Anterior cingulate cortex (tissue), 58 donors: ENCODE data around the gene NEMP1.
"Not testable (repeated sequence)": the region's sequence is repeated elsewhere in the genome, so short reads cannot be mapped to it uniquely, and the experiment has no call there.

Source experiments
- DNase-seq, 58 donors: peaks; one replicate each; lab custom pipeline; 2025; lab: John Stamatoyannopoulos, UW

The NEMP1 gene

GRCh38 chr12:57039016-57039798, 39.4 kb downstream of the NEMP1 start:
- no peak for DNase-seq

DNA sequence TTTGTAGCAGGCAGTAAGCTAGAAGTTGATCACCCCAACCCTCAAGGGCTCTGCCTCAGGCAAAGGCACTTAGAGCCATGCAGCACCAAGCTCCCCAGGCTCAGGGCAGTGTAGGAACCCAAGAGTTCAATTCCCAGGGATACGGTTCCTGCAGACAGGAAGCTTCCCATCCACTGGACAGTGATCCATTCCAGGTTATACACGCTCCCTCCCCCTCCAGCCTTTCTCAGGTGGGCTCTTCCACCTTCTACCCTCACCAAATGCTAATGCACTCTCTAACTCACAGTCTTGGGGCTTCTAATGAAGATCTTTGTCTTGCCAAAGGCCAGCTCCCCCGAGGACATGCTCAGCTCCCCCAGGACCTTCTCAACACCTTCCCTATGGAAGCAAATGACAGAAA, 41.3 kb downstream of the NEMP1 start:
- no peak for DNase-seq

- DNase-seq: no peak
These were observed 45.2 kb downstream of the NEMP1 start for GRCh38 chr12:57033431-57033830.

DNA sequence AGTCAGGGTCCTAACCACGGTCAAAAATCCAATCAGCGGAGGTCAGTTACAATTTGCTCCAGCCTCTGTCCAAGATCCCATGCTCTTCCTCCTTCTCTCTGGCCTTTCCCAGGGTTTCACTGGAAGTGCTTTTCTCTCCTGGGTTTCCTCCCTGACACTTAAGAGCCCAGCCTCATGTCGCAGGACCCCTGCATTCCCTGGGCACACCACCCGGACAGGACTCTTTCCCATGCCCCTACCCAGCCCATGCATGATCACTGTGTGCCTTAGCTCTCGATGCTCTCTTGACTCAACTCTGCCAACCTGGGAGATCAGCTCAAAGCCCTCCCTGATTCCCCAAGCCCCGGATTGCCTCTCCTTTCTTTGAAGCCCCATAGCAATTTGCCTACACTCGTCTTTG, 46.8 kb downstream of the NEMP1 start:
- no peak for DNase-seq

GRCh38 chr12:57031138-57031725, 47.4 kb downstream of the NEMP1 start:
- no peak for DNase-seq

GRCh38 chr12:57029457-57029856, 49.1 kb downstream of the NEMP1 start:
- no peak for DNase-seq

DNA sequence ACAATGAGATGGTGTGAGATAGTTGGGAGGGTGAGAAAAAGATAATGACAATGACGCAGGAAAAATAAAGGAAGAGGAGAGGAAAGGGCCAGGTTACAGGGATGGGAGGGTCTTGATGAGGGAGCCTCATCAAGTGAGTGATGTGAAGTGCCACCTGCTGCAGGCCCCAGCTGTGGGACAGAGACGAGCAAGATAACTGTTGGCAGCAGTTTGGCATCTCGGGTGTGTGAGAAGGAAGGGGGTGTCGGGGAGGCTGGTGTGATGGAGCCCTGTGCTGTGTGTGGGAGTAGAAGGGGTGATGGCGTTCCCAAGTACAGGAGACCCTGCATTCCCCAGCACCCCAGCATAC, 50.8 kb downstream of the NEMP1 start:
- DNase-seq: no peak

DNA sequence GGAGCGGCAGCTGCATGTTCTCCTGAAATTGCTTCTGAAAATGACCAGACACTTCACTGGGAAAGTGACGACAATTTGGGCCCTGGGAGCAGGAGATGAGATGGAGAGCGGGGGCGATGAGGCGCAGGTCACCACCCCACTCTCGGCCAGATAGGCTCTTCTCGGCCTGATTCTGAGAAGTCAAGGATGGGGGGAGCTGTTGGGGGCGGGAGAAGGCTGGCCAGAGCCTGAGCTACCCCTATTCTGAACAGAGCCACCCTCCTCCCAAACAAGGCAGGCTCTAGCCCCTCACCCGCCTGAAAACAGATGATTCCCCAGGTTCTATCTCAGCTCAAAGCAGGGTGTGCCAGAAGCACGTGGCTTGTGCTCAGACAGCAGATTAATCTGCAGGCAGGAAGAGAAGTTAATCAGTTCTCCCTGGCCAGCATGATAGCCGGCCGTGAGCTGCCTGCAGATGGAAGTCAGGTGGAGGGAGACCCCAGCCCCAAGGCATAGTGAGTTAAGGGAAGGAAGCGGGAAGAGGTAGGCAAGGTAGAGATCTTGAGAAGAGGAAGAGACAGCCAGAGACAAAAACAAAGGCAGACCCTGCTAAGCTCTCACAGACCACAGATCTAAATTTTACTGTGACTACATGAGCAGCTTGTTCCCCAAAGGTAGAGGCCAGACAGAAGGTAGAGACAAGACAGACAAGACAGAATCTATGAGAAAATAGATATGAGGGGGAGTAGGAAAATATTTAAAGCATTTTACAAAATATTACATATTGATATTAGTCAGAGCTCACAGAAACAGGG, 51.4 kb downstream of the NEMP1 start:
- DNase-seq: no peak

DNA sequence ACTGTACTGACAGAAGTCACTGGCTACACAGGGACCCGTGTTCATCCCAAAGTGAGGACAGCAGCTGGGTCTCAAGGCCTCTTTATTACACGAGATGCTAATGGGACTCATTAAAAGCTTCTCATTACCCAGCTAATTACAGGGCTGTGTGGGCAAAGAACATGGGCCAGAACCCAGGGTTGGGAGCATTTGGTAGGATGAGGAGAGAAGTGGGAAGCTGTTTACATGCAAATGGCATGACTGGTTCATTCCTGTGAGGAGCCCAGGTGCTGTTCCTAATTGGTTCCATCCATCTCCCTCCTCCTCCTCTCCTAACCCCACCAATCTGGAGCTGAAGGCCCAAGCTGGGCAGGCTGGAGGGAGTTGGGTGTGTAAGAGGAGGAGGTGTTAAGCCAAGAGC, 53.4 kb downstream of the NEMP1 start:
- DNase-seq: no peak

- DNase-seq: not testable (repeated sequence)
These were observed 56.3 kb downstream of the NEMP1 start for GRCh38 chr12:57022324-57022723.

DNA sequence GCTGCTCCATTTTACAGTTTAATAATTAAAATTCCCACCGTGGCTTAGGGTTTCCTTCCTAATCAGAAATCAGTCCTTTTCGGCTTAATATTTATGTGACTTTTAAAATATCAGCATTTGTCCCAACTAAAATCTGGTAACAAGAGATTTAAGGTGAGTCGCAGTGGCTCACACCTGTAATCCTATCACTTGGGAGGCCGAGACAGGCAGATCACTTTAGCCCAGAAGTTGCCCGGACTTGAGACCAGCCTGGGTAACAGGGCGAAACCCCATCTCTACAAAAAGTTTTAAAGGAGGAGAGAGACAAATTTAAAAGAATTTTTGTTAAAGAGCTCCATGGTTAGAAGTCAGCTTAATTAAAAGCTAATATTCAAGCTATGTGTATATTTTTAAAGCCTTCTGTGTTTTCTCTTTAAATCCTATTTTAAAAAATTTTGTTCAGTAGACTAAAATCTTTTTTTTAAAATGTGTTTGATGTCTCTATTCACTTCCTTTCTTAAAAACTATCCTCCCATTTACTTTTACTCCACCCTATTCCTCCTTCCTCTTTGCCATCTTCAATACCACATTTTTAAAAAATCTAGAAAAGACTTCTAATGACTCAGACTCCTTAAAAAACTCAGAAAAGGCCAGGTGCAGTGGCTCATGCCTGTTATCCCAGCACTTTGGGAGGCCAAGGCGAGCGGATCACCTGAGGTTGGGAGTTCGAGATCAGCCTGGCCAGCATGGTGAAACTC, 58.4 kb downstream of the NEMP1 start:
- DNase-seq: no peak

DNA sequence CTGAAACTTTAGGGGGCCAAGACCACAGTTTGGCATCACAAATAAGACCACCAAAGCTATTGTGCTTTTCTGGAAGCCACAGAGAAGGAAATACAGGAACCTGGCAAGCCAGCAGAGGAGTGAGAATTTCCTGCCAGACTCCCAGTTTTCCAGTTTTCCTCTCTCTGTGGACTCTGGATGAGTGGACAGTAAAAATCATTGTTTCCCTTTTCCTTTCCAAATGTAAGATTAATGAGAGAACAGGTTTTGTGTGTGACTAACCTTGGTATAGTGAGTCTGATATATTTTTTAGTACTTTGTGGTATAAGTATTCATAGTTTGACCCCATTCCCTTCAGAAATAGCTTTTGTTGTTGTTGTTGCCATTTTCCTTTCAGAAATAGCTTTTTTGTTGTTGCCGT, 59.7 kb downstream of the NEMP1 start:
- no peak for DNase-seq

DNA sequence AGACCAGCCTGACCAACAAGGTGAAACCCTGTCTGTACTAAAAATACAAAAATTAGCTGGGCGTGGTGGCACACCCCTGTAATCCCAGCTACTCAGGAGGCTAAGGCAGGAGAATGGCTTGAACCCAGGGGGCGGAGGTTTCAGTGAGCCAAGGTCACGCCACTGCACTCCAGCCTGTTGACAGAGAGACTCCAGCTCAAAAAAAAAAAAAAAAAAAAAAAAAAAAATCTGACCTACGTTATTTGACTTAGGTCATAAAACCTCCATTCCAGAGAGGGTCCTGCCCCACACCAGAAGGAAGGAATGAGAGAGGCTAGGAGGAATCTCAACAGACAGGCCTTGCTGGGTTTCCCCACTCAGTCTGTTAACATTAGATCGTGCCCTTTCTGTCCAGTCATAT, 60.2 kb downstream of the NEMP1 start:
- DNase-seq: not testable (repeated sequence)

GRCh38 chr12:57016348-57016747, 62.2 kb downstream of the NEMP1 start, which contains the start of gene TAC3:
Gene TAC3 (minus strand): TSS chr12:57016529. CDS start chr12:57015797, 732 bp downstream.
- no peak for DNase-seq

- DNase-seq: no peak
These were observed 65.8 kb downstream of the NEMP1 start for GRCh38 chr12:57012600-57013465.

- no peak for DNase-seq
These were observed 66.9 kb downstream of the NEMP1 start for GRCh38 chr12:57011438-57012424.

GRCh38 chr12:57010627-57011247, 67.9 kb downstream of the NEMP1 start:
- DNase-seq: no peak
